Measurements from ENCODE around the gene EGFL8. TPM values are rescaled to one million over a fixed set of nuclear protein-coding genes. Genes with fewer than 3 reads are reported as not detected.
"Not testable (repeated sequence)": the region's sequence is repeated elsewhere in the genome, so short reads cannot be mapped to it uniquely, and the experiment has no call there.

Gene EGFL8
- total RNA-seq, 1 donor from 2014 or later: 3.8 TPM

DNA sequence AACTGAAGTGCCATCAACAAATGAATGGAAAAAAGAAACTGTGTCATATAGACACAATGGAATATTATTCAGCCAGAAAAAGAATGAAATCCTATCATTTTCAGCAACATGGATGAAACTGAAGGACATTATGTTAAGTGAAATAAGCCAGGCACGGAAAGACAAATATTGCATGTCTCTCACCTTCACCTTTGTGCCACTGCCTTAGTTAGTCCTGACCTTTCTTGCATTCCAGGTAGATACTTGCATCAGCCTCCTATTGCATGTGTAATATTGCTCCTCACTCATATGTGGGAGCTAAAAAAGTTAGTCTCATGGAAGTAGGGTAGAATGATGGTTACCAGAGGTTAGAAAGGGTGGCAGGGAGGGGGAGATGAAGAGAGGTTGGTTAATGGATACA is 44.6 kb downstream of the EGFL8 start:
- Mint-ChIP-seq H3K27me3 (ENCODE audit: insufficient read depth, low read depth) (peaks cover 21% of the 10 kb centered on the region), H3K4me1 (peaks cover 6% of the 10 kb centered on the region), H3K27ac (no peak overlapping the region), H3K4me3 (no peak overlapping the region), H3K36me3 (no peaks in the 10 kb centered on the region), H3K9me3 (peaks cover 8% of the 10 kb centered on the region)
- Histone ChIP-seq H3K4me2 (no peak overlapping the region), H2AFZ (replicated peaks) (no peak overlapping the region), H4K20me1 (ENCODE audit: low read depth) (no peaks in the 10 kb centered on the region), H3K9ac (no peak overlapping the region), H3K4me3 (no peak overlapping the region), H3K4me1 (peaks cover 1% of the 10 kb centered on the region), H3K9me3 (ENCODE audit: low read depth) (no peaks in the 10 kb centered on the region), H3K79me2 (ENCODE audit: low read depth) (no peaks in the 10 kb centered on the region), H3K27ac (no peak overlapping the region), H3K36me3 (no peaks in the 10 kb centered on the region), H3K27me3 (peaks cover 5% of the 10 kb centered on the region), H3F3A (ENCODE audit: low read depth) (no peaks in the 10 kb centered on the region)
- TF ChIP-seq EZH2 (IDR thresholded peaks at IDR 0.05) (no peak), EZH2phosphoT487 (IDR thresholded peaks at IDR 0.05) (no peak), CTCF (IDR thresholded peaks at IDR 0.05) (no peak)
- DNase-seq (ENCODE audit: low spot score): no peak

DNA sequence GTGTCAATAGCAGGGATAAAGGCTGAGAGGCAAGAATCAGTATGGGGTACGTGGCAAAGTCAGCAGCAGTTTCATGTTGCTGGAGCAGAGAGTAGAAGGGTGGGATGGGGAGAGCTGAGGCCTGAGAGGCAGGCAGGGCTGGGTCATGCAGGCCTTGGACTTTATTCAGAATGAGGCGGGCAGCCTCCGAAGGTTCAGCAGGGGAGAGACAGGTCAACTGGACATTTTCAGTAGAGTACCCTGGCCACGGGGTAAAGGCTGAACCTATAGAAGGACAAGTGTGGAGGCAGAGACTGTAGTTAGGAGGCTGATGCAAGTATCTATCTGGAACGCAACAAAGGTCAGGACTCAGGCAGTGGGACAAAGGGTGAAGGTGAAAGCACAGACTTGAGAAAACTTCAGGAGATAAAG is 45.8 kb downstream of the EGFL8 start:
- H3K4me3 Mint-ChIP-seq: peak overlapping the region; percentile 16
- peak overlapping the region; percentile 2 for H3K27ac Mint-ChIP-seq
- TF ChIP-seq EZH2 (IDR thresholded peaks at IDR 0.05): no peak

DNA sequence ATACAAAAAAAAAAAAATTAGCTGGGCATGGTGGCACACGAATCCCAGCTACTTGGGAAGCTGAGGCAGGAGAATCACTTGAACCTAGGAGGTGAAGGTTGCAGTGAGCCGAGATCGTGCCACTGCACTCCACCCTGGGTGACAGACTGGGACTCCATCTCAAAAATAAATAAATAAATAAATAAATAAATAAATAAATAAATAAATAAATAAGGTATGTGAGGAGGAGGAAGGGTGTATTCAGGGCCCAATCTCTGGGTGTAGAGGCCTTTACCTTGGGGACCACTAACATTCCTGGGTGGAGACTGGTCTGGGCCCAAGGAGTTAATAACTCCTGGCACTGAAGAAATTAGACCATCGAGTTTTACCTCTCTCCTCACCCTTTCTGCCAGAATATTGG is 47.0 kb downstream of the EGFL8 start:
- H3K27ac Mint-ChIP-seq; H3K9me3 ChIP-seq (ENCODE audit: low read depth); H3K4me1 Mint-ChIP-seq; DNase-seq (ENCODE audit: low spot score); H3K36me3 ChIP-seq; H3K36me3 Mint-ChIP-seq; H3K27ac ChIP-seq; H3K4me2 ChIP-seq; H3K9ac ChIP-seq; H3K9me3 Mint-ChIP-seq; H3K79me2 ChIP-seq (ENCODE audit: low read depth); H3K4me3 Mint-ChIP-seq; H3K27me3 ChIP-seq; H3F3A ChIP-seq (ENCODE audit: low read depth); H4K20me1 ChIP-seq (ENCODE audit: low read depth); H2AFZ ChIP-seq (replicated peaks); H3K4me3 ChIP-seq; H3K4me1 ChIP-seq: not testable (repeated sequence)
- H3K27me3 Mint-ChIP-seq (ENCODE audit: insufficient read depth, low read depth): peaks cover 16% of the 10 kb centered on the region

More for the DNA sequence above, 45.8 kb downstream of the EGFL8 start:
- no peaks in the 10 kb centered on the region for H3K4me1 Mint-ChIP-seq
- H3K9me3 Mint-ChIP-seq: peaks cover 6% of the 10 kb centered on the region
- no peaks in the 10 kb centered on the region for H3K36me3 Mint-ChIP-seq
- Histone ChIP-seq H2AFZ (replicated peaks) (no peak overlapping the region), H4K20me1 (ENCODE audit: low read depth) (no peaks in the 10 kb centered on the region), H3K4me2 (no peak overlapping the region), H3F3A (ENCODE audit: low read depth) (no peaks in the 10 kb centered on the region), H3K4me3 (no peak overlapping the region), H3K27ac (no peak overlapping the region), H3K9me3 (ENCODE audit: low read depth) (no peaks in the 10 kb centered on the region), H3K4me1 (no peaks in the 10 kb centered on the region), H3K36me3 (no peaks in the 10 kb centered on the region), H3K79me2 (ENCODE audit: low read depth) (no peaks in the 10 kb centered on the region), H3K27me3 (no peaks in the 10 kb centered on the region), H3K9ac (no peak overlapping the region)
- DNase-seq (ENCODE audit: low spot score): no peak
- H3K27me3 Mint-ChIP-seq (ENCODE audit: insufficient read depth, low read depth): peaks cover 13% of the 10 kb centered on the region

DNA sequence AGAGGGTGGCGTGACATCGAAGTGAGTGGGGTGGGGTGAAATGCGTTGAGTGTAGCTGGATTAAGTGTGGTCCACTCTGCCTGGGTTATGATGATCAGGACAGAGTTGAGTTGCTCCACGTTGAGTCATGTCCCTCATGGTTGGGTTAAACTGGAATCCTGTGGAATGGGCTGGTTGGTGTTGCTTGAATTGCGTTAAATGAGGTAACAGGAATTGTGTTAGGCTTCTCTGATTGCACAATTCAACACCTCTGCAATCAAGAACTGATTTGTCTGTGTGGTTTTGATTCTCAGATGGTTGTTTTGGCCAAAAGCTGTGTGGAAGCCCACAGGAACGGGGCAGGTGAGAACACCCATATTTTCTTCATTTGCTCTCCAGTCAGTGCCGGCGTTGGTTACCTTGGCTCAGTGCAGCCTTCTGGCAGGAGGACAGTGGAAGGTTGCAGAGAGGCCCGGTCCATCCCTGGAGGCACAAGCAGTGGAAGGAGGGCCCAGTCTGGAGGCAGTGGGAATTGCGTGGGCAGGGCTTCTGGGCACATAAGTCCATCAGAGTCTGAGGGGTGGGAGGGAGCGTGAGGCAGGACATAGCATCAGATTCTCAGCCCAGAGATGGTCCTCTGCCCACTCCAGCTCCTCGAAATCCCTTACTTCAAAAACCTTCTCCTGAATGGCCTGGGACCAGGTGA is 47.8 kb downstream of the EGFL8 start:
- Histone ChIP-seq H3K27ac (no peak overlapping the region), H2AFZ (replicated peaks) (no peak overlapping the region), H3K4me2 (no peak overlapping the region), H3F3A (ENCODE audit: low read depth) (no peaks in the 10 kb centered on the region), H3K9me3 (ENCODE audit: low read depth) (no peaks in the 10 kb centered on the region), H3K4me3 (no peak overlapping the region), H3K79me2 (ENCODE audit: low read depth) (no peaks in the 10 kb centered on the region), H3K27me3 (no peaks in the 10 kb centered on the region), H4K20me1 (ENCODE audit: low read depth) (no peaks in the 10 kb centered on the region), H3K36me3 (no peaks in the 10 kb centered on the region), H3K4me1 (no peaks in the 10 kb centered on the region), H3K9ac (no peak overlapping the region)
- Mint-ChIP-seq H3K27me3 (ENCODE audit: insufficient read depth, low read depth) (peaks cover 20% of the 10 kb centered on the region), H3K4me3 (peak overlapping the region; percentile 30), H3K4me1 (no peaks in the 10 kb centered on the region), H3K9me3 (no peaks in the 10 kb centered on the region), H3K36me3 (no peaks in the 10 kb centered on the region), H3K27ac (peak overlapping the region; percentile 33)
- no peak for TF ChIP-seq EZH2 (IDR thresholded peaks at IDR 0.05)
- no peak for TF ChIP-seq EZH2phosphoT487 (IDR thresholded peaks at IDR 0.05)
- no peak for DNase-seq (ENCODE audit: low spot score)

GRCh38 chr6:32213649-32214048 is 49.3 kb downstream of the EGFL8 start:
- Mint-ChIP-seq H3K9me3 (no peaks in the 10 kb centered on the region), H3K4me3 (no peak overlapping the region), H3K36me3 (no peaks in the 10 kb centered on the region), H3K27ac (no peak overlapping the region), H3K27me3 (ENCODE audit: insufficient read depth, low read depth) (peaks cover 17% of the 10 kb centered on the region), H3K4me1 (no peaks in the 10 kb centered on the region)
- Histone ChIP-seq H3K9ac (no peak overlapping the region), H3K9me3 (ENCODE audit: low read depth) (no peaks in the 10 kb centered on the region), H3K36me3 (no peaks in the 10 kb centered on the region), H4K20me1 (ENCODE audit: low read depth) (no peaks in the 10 kb centered on the region), H3K4me1 (no peaks in the 10 kb centered on the region), H3K27me3 (no peaks in the 10 kb centered on the region), H2AFZ (replicated peaks) (no peak overlapping the region), H3K27ac (no peak overlapping the region), H3K4me3 (no peak overlapping the region), H3K4me2 (no peak overlapping the region), H3K79me2 (ENCODE audit: low read depth) (no peaks in the 10 kb centered on the region), H3F3A (ENCODE audit: low read depth) (no peaks in the 10 kb centered on the region)
- TF ChIP-seq CTCF (IDR thresholded peaks at IDR 0.05): no peak
- TF ChIP-seq EZH2phosphoT487 (IDR thresholded peaks at IDR 0.05): no peak
- no peak for TF ChIP-seq EZH2 (IDR thresholded peaks at IDR 0.05)
- DNase-seq (ENCODE audit: low spot score): no peak
